Brain pericyte (primary cell): Measurements from ENCODE around the gene MFSD6.

ENCODE experiments used
- DNase-seq: peaks from one replicate; pipeline ENCODE4 v3.0.0-alpha.2; 2012; ENCODE audit warnings: low read depth, low spot score

Gene MFSD6

DNA sequence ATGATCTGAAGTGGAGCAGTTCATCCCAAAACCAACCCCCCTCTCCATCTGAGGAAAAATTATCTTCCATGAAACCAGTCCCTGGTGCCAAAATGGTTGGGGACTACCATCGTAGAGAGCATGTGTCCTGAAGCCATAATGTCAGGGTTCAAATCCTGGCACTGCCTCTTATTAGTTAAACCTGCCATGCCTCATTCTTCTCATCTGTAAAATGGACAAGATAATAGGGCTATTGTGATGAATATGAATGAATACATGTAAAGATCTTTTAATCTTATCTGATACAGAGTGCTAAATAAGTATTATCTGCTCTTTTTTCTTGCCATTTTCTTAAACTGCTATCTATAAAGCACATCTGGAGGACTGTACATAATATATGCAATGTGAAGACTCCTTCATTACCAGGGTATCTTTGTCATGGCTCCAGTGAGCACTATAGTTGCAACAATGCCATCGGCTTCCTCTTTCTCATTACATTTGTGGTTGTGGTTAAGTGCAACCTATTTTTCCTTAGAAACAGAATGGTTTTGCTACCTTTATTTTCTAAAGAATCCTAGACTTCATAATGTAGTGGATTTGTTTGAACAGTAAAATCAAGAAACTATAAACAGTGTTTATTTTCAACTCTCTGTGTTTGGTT is 27.0 kb downstream of the MFSD6 start:
- DNase-seq = no peak

- no peak for DNase-seq
Observed at GRCh38 chr2:190436557-190436956, 28.4 kb downstream of the MFSD6 start.

- DNase-seq = no peak
Observed at GRCh38 chr2:190440113-190440512, 32.0 kb downstream of the MFSD6 start.

DNA sequence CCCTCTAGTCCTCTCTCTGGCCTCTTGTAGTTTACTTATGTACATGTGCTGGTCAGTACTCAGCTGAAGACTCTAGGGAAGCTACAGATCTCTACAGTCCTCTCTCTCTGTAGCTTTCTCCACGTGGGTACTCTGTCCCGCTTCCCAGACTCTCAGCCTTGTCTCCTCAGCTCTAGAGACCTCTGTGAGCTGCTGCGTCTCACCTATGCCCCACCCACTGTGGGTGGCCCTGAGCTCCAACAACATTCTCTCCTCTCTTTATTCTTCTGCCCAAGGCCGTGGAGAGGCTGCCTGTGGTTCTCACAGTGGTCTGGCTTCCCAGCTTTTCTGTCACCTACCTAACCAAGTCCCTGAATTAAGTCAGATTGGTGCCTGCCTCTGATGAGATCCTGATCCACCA is 33.4 kb downstream of the MFSD6 start:
- DNase-seq = no peak

- DNase-seq = no peak
Observed at GRCh38 chr2:190443055-190443454, 34.9 kb downstream of the MFSD6 start.

DNA sequence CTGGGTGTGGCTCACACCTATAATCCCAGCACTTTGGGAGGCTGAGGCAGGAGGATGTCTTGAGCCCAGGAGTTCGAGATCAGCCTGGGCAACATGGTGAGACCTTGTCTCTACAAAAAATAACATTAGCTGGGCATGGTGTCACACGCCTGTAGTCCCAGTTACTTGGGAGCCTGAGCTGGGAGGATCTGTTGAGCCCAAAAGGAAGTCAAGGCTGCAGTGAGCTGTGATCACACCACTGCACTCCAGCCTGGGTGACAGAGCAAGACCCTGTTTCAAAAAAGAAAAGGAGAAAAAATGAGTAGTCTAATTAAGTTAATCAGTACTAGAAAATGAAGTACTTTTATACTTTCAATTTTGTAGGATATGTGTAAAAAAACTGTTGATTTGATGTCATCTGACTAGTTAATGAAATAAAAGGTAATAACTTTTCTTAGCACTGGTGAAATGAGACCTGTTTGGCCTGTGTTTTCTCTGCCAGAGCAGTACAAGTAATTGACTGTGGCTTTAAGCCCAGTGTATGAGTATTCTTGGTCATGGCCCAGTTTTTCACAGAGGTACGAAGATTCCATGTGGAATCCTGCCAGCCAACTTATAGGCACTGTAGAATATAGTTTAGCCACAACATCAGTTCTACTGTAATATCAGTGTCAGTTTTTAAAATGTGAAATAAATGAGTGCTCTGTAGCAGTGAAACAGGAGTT is 35.8 kb downstream of the MFSD6 start:
- DNase-seq = no peak

DNA sequence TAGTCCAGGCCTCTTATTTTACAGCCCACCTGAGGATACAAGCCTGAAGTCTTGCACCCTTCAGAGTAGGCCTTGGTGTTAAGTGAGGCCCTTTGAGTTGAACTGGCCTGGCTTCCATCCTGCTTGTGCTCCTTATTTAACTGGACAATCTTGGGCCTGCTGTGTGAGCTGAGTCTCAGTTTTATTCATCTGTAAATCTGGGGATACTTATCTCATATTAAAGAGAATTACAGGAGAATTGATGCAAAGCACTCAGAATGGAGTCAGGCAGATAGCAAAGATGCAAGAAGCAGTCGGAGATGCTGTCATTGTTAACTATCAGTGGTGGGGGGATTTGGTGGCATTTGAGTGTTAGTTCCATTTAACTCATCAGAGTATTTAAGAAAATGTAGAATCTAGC is 36.8 kb downstream of the MFSD6 start:
- DNase-seq = no peak

GRCh38 chr2:190446193-190446592 is 38.0 kb downstream of the MFSD6 start:
- DNase-seq = no peak

DNA sequence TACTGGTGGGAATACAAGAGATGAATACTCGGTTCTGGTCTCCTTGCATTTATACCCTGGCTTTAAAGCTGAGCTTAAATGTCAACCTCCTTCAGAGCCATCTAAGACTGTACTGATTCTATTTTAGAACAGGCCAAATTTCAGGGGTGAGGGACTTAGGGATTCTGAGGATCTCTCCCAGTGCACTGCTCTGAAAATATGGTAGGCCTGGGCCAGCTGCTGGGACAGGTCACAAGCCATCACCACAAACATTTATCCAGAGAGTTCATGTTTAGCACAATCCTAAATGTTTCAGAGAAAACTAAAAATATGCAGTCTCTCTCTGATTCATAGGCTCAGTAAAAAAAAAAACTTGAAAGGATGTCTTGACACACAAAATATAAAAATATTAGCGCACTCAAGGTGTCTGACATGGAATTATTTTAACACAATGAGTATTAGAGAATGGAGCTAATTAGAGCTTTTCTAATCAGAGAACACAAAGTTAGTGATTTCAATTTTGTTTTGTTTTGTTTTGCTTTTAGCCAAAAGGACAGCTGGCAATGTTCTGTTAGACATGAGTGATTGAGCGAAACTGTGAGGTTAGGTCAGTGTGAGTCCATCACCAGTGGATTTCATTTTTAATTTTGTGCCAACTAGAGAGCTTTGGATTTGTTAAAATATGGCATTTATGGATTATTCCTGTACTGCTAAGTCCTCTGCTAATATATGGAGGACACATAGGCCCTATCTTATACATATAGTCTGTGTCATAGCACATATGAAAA is 38.8 kb downstream of the MFSD6 start:
- DNase-seq = no peak

DNA sequence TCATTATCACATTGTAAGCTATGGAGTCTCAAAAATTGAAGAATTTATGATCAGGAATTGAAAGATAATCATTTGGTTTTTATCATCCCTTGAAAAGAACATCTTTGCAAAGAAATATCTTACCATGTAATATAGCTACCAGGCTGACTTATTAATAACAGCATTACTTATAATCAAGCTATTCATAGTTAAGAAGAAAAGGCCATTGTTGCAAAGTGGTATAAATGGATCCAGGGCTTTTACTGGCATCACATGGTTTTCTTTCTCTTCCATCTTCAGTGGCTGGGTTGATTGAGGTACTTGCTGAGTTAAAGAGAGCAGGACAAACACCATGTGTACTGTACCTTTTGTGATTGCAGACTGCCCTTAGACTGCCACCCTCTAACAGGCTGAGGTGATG is 39.6 kb downstream of the MFSD6 start:
- DNase-seq = no peak

- no peak for DNase-seq
Observed at GRCh38 chr2:190449925-190450324, 41.8 kb downstream of the MFSD6 start.

- no peak for DNase-seq
Observed at GRCh38 chr2:190450363-190450762, 42.2 kb downstream of the MFSD6 start.

- peak; percentile 39 for DNase-seq
Observed at GRCh38 chr2:190451561-190452176, 43.5 kb downstream of the MFSD6 start.

DNA sequence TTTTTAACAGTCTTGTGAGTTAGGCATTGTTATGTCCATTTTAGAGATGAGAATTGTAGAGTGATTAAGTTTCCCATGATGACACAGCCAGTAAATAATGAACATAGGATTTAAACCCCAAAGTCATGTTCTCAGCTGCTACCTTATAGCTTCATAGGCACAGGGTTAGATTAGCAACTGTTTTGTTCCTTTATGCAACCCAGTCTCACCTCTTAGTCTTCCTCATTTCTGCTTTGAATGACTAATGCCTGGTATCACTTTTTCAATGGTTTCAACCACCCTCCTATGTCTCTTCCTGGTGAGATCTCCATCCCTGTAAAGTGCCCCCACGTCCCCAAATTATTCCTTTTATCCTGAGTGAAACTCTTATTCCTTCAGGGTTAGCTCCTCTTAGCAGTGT is 44.3 kb downstream of the MFSD6 start:
- DNase-seq = no peak

- DNase-seq = no peak
Observed at GRCh38 chr2:190454795-190455194, 46.6 kb downstream of the MFSD6 start.

GRCh38 chr2:190455358-190456095 is 47.4 kb downstream of the MFSD6 start:
- DNase-seq = no peak

- DNase-seq = no peak
Observed at GRCh38 chr2:190456833-190457232, 48.7 kb downstream of the MFSD6 start.

DNA sequence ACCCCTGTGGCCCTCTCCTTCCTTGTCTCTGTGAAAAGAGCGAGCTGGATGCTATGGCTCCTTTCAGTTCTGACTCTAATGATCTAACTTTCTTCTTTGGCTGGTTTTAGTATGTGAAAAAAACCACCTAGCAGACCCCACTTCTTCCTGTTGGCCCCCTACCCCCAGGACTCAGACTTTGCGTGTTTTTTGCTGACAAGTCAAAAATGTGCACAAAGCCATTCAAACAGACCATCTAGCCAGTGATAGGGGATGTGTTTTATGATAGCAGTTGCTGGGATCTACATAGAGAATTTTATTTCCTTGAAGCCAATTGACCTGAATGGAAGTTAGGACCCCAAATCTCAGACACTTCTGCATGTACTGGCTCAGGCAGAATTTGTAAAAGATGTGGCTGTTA is 49.1 kb downstream of the MFSD6 start:
- DNase-seq = no peak

GRCh38 chr2:190458352-190459107 is 50.4 kb downstream of the MFSD6 start:
- no peak for DNase-seq

GRCh38 chr2:190459881-190460280 is 51.7 kb downstream of the MFSD6 start:
- no peak for DNase-seq

- DNase-seq = no peak
Observed at GRCh38 chr2:190460487-190460886, 52.3 kb downstream of the MFSD6 start.
